Gastroesophageal sphincter (tissue), 3 donors: ENCODE measurements around the gene CEMIP.

Experiments
- EP300 ChIP-seq: sonication (generic); formaldehyde crosslinking; IDR thresholded peaks from one replicate; pipeline ENCODE4 v1.6.1; 2017; ENCODE audit warnings: antibody characterized with exemption, mild to moderate bottlenecking
- POLR2A ChIP-seq, 2 donors: fragments of 450-650 bp; IDR thresholded peaks; one replicate each; pipeline ENCODE4 v1.6.1; 2017; ENCODE audit warnings: antibody characterized with exemption in 2 of 2, mild to moderate bottlenecking in 2 of 2, moderate library complexity in 1 of 2
- POLR2AphosphoS5 ChIP-seq: sonication (generic); formaldehyde crosslinking; IDR thresholded peaks from one replicate; pipeline ENCODE4 v1.6.1; 2017; ENCODE audit warnings: antibody characterized with exemption
- TF ChIP-seq, protein P1 (sequence below), 4 experiments: fragments of 200-600 bp in 2 of 4; fragments of 450-650 bp in 2 of 4; sonication (generic) in 1 of 4; IDR thresholded peaks; one replicate each; pipeline ENCODE4 v1.5.1; 2017 to 2019; ENCODE audit warnings: antibody characterized with exemption in 4 of 4, mild to moderate bottlenecking in 2 of 4, moderate library complexity in 2 of 4

DNA sequence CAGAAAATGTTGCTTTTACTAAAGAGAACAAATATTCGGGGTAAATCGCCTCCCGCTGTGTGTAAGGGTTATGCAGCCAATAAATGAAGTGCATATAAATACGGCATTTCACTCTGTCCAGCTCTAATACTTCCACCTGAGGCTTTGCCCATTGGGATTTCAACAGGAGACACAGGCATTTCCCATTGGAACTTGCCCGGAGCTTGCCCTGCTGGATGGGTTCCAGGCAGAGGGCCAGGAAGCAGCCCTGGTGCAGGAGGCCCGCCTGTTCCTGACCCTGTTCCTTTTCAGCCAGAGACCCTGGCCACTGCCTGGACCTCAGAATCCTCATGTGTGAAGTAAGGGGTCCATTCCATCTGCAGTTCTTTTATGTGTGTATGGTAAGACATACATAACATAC, 17.4 kb upstream of the CEMIP start:
- TF ChIP-seq, protein P1, sequence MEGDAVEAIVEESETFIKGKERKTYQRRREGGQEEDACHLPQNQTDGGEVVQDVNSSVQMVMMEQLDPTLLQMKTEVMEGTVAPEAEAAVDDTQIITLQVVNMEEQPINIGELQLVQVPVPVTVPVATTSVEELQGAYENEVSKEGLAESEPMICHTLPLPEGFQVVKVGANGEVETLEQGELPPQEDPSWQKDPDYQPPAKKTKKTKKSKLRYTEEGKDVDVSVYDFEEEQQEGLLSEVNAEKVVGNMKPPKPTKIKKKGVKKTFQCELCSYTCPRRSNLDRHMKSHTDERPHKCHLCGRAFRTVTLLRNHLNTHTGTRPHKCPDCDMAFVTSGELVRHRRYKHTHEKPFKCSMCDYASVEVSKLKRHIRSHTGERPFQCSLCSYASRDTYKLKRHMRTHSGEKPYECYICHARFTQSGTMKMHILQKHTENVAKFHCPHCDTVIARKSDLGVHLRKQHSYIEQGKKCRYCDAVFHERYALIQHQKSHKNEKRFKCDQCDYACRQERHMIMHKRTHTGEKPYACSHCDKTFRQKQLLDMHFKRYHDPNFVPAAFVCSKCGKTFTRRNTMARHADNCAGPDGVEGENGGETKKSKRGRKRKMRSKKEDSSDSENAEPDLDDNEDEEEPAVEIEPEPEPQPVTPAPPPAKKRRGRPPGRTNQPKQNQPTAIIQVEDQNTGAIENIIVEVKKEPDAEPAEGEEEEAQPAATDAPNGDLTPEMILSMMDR (IDR thresholded peaks at IDR 0.05): no peak
- no peak for TF ChIP-seq POLR2A (IDR thresholded peaks at IDR 0.05)
- TF ChIP-seq EP300: no peak
- no peak for TF ChIP-seq POLR2AphosphoS5
